GM21515 (cell line): Measurements from ENCODE around the gene MOB2.
"Not testable (repeated sequence)": the region's sequence is repeated elsewhere in the genome, so short reads cannot be mapped to it uniquely, and the experiment has no call there.

ENCODE experiments used
- ATAC-seq: cut with Tn5 transposase; IDR thresholded peaks from one replicate; pipeline ENCODE4 v1.9.1; 2021; ENCODE audit not compliant: unreplicated experiment

MOB2 gene

DNA sequence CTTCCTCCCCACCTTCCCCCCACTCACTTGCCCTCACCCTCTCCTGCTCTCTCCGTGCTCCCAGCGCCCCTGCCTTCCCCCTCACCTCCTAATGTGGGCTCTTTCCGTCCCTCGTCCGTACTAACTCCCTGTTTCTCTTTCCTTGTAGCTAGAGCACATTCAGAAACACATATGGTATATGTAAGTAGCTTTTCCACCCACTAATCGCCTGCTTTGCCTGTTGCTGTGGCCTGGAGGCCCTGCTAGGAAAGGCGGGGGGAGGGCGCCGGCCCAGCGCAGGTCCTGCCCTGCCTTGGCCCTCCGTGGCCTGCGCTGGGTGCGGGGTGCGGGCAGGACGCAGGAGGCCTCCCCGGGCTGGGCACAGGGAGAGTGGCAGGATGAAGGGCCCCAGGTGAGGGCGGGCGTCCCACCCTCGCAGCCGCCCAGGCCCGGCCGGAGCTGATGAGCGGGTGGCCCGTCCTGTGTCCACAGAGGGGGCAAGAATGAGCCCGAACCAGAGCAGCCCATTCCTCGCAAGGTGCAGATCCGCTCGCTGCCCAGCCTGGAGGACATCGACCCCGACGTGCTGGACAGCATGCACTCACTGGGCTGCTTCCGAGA, 41.7 kb downstream of the MOB2 start:
- no peak for ATAC-seq

DNA sequence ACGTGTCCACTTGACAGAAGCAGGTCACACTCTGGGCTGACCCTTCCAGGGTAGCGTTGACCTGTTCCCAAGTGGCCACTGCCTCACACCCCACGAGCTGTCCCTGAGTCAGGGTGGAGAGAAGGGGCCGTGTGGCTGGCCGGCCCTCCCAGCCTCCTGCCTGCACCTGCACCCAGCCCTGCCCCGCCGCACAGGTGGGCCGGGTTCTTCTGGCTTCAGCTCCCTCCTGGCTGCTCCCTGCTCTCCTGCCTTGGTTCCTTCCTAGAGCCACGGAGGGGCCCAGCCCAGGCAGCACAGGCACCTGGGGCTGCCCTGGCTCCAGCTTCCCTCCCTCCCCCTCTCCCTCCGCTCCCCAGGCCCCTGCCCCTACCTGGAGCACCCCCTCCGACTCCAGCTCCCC, 42.3 kb downstream of the MOB2 start:
- no peak for ATAC-seq

DNA sequence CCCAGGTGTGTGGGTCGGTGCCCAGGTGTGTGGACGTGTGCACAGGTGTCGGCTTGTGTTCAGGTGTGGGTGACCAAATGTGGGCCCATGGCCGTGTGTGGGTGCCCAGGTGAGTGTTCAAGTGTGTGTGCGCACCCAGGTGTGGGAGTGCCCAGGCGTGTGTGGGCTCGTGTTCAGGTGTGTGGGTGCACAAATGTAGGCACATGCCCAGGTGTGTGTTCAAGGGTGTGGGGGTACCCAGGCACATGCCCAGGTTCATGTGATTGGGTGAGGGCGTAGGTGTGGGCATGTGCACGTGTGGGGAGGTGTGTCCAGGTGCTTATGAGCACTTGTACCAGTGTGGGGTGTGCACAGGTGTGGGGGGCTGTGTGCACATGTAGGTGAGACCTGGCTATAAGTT, 42.8 kb downstream of the MOB2 start:
- ATAC-seq = no peak

DNA sequence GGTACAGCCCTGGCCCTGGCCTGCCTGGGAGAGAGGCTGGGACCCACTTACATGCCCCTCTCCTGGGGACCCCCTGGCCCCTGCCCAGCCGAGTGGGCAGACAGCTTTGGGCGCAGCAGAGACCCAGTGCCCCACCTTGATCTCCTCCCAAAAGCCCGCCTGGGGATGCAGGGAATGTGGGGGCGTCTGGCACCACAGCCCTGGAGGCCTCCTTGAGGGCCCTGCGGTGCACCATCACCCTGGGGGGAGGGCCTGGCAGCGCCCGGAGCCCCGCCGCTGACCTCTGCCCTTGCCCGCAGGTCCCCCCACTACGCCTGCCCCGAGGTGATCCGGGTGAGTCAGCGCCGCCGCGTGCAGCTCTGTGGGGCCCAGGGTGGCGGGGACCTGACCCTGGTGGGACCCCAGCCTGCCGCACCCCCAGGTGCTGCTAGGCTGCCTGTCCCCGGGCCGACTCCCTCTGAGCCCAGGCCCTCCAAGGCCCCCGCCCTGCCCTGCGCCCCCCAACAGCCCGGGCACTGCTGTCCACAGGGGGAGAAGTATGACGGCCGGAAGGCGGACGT, 43.7 kb downstream of the MOB2 start:
- ATAC-seq = no peak

DNA sequence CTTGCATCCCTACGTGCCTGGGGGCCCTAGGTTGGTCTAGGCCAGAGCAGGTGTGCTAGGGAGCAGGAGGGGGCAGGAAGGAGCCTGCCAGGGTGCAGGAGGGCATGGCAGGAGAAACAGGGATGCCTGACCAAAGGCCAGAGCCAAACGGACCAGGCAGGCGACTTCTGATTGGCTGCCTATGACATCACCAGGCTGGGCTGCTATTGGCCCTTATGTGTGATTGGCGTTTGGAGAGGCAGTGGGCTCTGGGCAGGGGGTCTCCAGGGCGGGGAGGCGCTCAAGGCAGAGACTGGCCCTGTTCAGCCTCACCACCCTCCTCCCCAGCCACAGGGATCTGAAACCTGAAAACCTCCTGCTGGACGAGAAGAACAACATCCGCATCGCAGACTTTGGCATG, 44.4 kb downstream of the MOB2 start:
- no peak for ATAC-seq

DNA sequence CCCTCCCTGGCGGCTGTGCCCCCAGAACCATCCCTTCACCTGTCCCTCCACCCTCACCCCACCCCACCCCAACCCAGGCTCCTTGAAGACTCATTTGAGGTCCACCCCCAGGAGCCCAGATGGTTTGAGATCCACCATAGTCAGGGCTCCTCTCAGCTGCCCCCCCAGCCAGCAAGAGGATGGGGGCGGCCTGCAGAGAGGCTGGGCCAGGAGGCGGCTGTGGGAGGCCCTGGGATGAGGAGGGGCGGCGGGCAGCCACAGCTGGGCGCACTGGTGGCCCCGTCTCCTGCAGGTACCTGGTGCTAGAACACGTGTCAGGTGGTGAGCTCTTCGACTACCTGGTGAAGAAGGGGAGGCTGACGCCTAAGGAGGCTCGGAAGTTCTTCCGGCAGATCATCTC, 46.1 kb downstream of the MOB2 start:
- ATAC-seq = no peak

DNA sequence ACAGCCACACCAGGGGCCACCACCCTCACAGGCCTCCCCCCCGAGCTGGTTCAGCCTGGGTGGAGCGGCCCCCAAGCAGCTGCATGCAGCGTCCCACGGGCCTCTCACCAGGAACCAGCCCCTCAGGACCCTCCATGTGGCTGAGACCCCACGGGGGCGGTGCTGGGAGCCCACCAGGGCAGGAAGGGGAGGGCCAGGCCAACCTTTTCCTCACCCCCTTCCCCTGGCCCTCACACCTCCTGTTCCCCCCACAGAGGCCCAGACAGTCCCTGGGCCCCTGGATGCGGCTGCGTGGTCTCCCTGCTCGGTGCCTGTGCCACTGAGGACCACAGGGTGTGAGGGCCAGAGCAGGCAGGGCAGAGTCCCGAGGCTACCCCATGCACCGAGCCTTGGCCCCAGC, 46.5 kb downstream of the MOB2 start:
- ATAC-seq = no peak

DNA sequence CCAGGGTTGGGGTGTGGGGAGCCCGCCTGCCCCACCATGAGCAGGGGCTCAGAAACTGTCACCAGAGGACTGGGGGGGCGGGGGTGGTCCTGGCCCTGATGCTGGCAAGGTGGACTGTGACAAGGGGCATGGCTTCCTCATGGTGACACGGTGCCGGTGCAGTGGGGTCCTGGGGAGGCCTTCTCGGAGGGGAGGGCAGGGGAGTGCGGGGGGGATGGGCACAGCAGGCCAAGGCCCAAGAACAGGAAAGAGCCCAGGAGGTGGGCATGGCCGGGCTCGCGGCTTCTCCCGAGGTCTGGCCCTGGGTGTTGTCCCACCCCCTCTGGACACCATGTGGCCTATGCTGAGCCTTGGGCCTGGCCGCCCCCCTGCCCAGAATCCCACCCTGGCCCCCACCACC, 47.2 kb downstream of the MOB2 start:
- ATAC-seq = no peak

DNA sequence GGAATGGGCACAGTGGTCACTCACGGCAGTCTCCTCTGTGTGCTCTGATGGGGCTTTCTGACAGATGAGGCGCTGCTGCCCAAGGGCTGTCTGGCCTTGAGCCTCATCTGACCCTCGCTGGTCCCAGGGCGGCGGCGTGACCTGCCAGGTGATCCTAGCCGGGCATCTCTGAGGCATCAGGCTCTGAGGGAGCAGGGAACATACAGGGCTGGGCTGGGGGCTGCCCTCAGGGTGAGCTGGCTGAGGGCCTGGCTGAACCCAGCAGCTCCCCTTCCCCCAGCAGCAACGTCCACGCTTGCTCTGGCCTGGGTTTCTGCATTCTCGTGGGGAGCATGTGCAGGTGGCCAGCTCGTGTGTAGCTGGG, 47.6 kb downstream of the MOB2 start:
- no peak for ATAC-seq

DNA sequence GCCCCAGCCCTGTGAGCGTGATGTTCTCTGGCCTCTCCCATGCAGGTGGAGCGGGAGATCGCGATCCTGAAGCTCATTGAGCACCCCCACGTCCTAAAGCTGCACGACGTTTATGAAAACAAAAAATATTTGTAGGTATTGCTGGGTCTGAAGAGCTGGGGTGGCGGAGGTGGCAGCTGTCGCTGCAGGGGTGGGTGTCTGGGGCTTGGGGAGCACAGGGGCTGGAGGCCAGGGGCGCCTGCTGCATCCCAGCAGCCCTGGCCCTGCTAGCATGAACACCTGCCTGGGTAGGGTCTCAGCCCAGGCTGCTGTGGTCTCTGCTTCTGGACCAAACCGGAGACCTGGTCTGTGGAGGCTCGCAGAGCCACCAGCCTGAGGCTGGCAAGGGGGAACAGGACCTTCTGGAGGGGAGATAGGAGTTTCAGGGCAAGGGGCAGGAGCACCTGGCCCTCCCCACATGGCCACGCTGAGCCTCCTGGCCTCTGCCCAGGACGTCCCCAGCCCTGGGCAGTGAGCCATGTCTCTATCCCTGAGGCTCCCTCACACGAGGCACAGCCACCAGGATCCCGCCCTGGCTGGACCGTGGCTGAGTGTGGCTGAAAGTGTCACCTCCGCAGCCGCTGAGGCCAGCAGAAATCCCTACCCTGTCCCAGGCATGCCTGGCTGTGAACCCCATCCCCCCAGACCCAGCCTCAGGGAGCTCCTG, 48.2 kb downstream of the MOB2 start:
- ATAC-seq = no peak

DNA sequence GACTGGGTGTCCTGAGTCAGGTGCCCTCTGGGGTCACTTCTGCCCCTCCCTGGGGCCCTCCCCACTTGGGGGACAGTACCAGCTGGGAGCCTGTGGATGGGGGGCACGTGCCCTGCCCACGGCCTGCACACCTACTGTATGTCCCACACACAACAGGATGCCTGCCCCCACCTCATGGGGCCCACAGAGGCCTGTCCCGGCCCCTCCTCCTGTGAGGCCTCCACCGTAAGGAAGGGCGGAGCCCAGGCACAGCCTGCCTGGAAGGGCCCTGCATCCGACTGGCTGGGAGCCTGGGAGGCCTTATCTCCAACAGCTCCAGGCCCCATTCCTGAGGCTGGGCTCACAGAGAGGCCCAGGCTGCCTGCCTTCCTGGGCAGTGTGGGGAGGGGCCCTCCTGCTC, 49.1 kb downstream of the MOB2 start:
- no peak for ATAC-seq

DNA sequence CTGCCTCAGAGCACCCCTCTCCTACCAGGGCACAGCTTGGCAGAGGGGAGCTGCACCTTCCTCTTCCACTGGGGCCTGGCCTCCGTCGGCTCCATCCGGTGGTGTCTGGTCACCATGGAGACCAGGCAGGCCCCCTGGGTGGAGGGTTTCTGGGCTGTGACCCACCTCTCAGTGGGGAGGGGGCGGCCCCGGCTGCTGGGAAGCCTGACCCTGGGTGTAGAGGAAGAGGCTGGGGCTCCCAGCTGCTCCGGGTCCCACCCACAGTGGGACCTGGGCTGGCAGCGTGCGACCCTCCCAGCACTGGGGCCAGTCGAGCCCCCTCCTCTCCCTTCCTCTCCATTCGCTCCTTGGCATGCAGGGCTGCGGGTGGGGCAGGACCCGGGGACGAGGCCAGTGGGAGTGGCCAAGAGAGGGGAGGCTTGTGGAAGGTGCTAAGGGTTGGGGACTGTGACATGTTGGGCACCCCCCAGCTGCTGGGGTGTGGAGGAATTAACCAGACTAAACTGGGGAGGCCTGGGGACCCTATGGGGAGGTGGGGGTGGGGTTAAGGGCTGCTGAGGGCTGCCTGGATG, 50.0 kb downstream of the MOB2 start:
- ATAC-seq = no peak

DNA sequence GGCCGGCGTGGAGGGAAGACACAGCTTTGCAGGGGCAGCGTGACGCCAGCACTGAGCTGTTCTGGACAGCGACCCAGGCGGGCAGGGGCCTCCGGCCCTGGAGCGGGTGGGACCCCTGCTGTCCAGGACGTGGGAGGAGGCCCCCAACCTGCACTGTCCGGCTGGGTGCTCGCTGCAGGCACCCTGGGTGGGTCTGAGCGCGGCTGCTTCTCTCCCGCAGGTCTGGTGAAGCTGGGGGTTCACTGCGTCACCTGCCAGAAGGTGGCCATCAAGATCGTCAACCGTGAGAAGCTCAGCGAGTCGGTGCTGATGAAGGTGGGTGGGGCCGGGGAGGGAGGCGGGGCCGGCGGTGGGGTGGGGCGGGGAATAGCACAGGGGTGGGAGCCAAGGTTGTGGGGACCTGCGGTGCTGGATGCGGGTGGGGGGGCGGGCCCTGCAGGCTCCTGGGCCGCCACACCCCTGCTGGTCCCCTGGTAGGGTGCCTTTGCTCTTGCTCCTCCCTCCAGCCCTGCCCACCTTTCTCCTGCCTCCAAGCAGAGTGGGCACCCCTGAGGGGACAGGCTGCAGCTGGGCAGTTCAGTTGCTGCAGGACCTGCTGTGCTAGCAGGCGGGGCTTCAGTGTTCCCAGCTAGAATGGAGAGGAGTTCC, 50.6 kb downstream of the MOB2 start:
- ATAC-seq = no peak

DNA sequence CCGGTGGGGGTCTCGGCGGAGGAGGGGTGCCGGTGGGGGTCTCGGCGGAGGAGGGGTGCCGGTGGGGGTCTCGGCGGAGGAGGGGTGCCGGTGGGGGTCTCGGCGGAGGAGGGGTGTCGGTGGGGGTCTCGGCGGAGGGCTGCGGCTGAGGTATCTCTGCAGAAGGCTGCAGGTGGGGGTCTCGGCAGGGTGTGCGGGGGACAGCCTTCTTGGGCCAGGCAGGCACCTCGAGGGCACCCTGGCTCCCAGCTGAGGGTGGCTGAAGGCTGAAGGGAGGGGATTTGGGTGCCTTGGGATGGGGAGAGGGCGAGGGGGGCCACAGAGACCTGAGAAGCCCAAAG, 51.1 kb downstream of the MOB2 start:
- not testable (repeated sequence) for ATAC-seq

DNA sequence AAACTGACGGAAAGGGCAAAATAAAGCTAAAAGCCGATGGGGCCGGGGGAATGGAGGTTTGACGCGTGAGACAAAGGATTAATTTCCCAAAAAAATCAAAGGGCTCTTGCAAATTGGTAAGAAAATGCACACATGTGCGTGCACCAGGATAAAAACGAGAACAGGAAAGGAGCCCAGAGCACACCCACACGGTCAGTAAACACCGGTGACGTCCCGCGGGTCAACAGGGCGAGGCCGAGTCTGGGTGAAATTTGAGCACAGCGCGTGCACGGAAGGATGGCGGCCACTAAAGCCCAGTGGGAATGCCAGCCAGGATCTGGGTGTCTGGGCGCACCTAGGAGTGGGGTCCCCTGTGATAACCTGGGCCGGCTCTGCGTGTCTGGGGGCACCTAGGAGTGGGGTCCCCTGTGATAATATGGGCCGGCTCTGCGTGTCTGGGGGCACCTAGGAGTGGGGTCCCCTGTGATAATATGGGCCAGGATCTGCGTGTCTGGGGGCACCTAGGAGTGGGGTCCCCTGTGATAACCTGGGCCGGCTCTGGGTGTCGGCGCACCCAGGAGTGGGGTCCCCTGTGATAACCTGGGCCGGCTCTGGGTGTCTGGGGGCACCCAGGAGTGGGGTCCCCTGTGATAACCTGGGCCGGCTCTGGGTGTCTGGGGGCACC, 52.5 kb downstream of the MOB2 start:
- no peak for ATAC-seq

DNA sequence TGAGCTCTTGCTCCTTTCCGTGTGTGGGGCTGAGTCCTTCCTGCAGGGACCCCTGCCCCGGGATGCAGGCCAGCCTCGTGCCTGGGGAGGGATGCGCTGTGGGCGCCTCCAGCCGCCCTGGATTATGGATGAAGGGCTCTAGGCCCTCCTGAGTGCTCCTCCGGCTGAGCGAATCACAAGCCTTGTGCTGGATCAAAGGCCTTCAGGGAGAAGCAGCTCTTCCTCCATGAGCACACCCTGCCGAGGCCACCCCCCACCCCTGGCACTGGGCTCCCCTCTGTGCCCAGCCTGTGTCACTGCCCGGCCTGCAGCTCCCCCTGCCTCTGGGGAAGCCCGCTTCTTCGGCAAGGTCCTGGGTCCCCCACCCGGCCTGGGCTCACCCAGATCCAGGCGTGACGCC, 53.0 kb downstream of the MOB2 start:
- no peak for ATAC-seq

DNA sequence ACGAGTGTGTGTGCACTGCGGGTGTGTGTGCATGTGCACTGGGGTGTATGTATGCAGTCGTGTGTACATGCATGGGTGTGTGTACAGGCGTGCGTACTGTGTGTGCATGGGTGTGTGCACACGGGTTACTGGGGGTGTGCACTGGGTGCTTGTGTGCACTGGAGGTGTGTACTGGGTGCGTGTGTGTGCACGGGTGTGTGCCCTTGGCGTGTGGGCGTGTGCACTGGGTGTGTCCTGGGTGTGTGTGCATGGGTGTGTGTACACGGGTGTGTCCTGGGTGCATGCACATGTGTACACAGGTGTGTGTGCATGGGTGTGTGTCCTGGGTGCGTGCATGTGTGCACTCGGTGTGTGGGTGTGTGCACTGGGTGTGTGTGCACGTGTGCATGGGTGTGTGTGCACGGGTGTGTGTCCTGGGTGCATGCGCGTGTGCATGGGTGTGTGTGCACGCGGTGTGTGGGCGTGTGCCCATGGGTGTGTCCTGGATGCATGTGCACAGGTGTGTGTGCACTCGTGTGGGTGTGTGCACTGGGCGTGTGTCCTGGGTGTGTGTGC, 57.7 kb downstream of the MOB2 start:
- no peak for ATAC-seq

DNA sequence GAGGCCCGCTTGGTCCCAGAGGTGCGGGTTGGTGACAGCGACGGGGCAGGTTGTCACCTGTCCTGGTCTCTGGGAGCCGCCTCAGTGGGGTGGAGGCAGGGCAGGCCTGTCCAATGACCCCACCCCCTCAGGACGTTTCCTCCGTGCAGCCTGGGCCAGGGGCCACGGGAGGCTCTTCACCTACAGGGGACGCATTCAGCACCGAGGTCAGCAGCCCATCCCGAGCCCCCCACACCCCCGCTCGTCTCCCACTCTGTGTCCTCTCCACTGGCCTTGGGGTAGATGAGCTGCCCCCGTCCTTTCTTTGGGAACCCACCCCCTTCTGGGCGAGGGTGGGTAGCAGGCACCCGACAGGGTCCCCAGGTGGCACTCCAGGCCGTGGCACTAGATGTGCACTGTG, 61.1 kb downstream of the MOB2 start:
- ATAC-seq = no peak

DNA sequence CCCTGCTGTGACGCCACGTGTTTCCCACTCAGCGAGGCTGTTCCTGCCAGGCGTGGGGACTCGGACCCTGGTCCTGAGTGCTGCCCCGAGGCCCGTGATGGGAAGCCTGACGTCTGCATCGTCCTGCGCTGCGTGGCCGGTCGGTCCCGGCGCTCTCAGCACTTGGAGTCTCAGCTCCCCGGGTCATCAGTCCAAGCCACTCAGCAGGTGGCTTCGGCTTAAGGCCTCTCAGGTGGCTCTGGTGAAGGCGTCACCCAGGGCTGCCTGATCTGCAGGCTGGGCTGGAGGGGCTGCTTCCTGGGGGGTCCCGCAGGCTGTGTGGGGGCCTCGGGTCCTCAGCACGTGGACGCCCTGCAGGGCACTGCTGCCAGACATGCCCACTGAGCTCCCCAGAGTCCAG, 61.6 kb downstream of the MOB2 start:
- no peak for ATAC-seq

DNA sequence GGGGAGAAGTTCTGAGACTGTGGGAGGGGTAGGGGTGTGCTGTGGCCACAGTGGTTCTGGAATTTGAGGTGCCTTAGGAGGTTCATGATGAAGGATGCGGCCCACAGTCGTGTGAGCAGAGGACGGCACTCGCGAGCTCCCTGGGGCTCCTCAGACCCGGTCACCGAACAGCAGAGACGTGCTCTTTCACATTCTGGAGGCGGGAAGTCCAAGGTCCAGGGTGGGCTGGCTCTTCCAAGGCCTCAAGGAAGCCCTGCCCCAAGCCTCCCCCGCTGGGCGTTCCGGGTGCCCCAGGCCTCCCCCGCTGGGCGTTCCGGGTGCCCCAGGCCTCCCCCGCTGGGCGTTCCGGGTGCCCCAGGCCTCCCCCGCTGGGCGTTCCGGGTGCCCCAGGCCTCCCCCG, 63.2 kb downstream of the MOB2 start:
- not testable (repeated sequence) for ATAC-seq

DNA sequence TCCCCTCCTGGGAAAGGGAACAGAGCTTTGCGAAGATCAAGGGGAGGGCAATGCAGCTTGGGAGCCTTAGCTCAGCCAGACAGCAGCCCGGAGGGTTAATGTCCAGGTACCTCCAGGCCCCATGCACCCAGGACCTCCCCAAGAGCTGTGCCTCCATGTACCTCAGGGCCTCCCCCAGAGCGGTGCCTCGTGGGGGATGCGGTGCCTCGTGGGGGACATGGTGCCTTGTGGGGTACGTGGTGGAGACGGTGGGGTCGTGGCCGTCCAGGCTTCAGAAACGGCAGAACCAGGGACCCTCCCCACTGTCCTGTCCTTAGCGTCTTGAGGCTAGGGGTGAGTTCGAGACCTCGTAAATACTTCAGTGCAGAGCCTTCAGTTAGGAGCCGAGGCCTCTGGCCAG, 63.6 kb downstream of the MOB2 start:
- ATAC-seq = no peak
